Left hindlimb (tissue), 1 donor: ENCODE results near the gene PYGO1.
"Not testable (repeated sequence)": the region's sequence is repeated elsewhere in the genome, so short reads cannot be mapped to it uniquely, and the experiment has no call there.

Experiments used
- DNase-seq: peaks from one replicate; pipeline ENCODE4 v3.0.0-alpha.2; 2018

Gene PYGO1

GRCh38 chr15:55505407-55505806, 82.7 kb downstream of the PYGO1 start:
- DNase-seq = not testable (repeated sequence)

- DNase-seq = no peak
Measured at GRCh38 chr15:55499151-55499550, 89.0 kb downstream of the PYGO1 start.

- peak; percentile 89 for DNase-seq
Measured at GRCh38 chr15:55498109-55498938, 89.8 kb downstream of the PYGO1 start.

GRCh38 chr15:55496716-55497115, 91.4 kb downstream of the PYGO1 start:
- no peak for DNase-seq

- no peak for DNase-seq
Measured at GRCh38 chr15:55494931-55495330, 93.2 kb downstream of the PYGO1 start.

GRCh38 chr15:55488952-55489600, 99.1 kb downstream of the PYGO1 start:
- DNase-seq = not testable (repeated sequence)
